Measurements from ENCODE around the gene EFCAB5.
"Not testable (repeated sequence)": the region's sequence is repeated elsewhere in the genome, so short reads cannot be mapped to it uniquely, and the experiment has no call there.

Gene EFCAB5

DNA sequence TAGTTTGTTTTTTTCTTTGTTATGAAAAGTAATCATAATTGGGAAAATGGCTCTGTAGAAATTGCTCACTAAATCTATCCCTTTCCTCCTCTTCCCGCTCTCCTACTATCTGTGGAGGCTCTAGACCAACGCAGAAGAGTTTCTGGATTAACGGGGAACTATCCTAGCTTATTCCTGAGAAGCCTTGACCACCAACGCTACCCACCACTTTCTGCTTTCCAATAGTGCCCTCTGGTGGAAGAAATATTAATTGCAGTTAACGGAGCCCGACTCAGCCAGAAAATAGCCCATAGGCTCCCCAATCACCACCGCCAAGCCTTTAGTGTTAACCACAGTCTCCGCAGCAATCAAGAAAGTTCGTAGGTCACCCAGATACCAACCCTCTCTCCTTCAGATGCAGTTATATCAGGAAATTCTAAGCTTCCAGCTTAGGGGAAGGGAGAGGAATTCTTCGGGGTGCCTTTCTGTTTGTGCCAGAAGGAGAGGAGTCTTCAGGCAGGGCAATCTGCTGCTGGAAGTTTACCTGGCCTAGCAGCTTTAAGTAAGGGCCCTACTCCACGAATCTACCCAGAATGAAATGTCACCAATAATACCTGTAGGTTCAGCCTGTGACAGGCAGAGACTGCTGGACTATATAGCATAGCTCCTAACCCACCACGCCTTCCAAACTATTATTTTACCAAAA is 152.2 kb downstream of the EFCAB5 start:
- peak in 1 of 2 donors; percentile 35 for DNase-seq (ENCODE audit: low read depth in 1 of 2, low spot score in 1 of 2)

DNA sequence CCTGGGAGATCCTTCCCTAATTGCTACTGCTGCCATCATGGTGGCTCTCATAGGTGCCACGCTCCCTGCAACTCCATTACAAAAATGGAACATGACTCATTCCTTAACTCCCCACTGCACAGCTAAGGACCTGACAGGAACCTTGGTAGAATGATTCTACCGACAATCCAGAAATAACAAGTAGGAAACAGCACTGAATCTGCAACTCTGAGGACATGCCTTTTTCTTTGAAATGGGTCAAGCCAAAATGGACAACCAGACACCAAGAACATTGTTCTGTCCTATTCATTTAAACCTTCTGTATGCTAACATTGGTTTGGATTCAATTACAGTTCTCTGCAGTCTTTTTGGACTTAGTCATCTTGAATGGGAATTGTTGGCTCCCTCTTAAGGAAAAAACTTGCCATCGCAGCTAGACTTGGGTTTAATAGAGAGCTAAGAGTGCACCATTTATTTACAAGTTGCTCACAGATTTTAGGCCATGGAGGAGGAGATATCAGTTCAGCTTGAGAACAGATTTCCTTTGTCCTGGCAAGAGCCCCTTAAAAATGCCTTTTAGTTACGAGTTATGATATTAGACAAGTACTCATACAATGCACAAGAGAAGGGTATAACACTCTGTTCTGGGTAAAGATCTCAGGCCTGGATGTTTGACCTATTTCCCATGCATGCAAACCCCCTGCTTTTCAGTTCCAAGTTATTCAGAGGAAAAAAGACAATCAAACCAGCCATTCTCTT is 154.2 kb downstream of the EFCAB5 start:
- DNase-seq (ENCODE audit: low read depth in 1 of 2, low spot score in 1 of 2) = no peak

DNA sequence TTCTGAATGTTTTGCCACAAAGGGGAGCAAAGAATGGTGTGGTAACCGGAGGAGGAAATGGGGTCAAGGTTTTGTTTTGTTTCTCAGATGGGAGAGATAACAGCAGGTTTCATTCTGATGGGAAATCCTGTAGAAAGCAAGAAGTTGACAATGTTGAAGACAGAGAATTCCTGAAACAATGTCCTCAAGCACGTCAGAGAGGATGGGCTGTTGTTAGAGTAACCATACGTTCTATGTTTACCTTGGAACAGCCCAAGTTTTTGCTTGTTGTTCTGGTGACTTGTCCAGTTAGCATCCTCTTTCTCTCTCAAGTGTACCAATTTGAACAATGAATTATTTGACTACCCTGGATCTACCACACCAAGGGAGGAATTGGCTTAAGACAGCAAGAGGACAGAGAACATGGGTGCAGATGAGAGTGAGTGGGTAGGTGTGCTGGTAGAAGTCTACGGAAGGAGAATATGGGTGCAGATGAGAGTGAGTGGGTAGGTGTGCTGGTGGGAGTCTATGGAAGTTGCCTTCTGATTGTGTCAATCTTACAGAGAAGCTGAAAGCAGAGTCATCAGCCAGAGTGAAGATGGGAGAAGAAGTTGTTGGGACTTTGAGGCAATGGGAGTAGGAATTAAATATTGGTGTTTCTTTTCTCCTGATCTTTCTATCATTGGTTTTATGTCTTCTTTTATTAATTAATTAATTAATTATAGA is 160.4 kb downstream of the EFCAB5 start:
- DNase-seq (ENCODE audit: low read depth in 1 of 2, low spot score in 1 of 2) = no peak

DNA sequence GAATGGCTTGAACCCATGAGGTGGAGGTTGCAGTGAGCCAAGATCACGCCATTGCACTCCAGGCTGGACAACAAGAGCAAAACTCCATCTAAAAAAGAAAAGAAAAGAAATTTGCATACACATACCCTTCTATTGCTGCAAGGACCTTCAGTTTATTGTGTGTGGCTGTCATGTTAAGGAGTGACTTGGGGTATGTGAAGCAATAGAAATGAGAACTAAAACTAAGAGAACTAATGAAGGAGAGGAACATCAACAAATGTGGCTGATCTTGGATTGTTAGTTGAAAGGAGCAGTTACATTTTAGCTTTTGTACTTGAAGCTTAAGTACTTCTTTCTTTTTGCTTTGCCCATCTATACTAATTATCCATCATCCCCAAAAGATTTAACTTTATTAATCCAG is 162.5 kb downstream of the EFCAB5 start:
- DNase-seq (ENCODE audit: low read depth in 1 of 2, low spot score in 1 of 2) = no peak

DNA sequence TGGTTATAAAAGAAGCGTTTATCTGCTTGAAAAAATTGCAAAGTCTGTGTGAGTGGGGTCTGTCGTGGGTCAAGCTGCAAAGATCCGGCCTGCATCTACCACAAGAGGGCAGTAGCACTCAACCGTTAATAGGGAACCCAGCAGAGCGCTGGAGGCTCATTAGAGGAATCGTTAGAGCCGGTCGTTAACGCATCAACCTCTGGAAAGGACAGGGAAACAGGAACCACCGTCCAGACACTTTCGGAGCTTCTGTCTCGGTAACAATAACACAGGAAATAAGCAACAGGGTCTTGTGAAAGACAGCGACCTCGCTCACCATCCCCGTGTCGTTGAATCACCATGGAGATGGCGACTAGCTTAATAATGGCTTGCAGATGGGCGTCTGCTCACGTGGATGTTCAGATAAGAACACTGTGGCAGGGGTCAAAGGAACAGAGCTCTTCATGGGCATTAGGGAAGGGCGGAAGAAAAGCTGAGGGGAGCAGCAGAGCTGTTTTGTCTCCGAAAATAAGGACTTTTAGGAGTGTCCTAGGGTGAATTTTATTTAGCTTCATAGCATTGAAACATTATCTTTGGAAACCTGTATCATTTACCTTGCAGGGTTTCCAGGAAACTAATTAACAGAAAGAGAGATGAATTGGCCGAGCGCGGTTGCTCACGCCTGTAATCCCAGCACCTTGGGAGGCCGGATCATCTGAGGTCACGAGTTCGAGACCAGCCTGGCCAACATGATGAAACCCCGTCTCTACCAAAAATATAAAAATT is 163.3 kb downstream of the EFCAB5 start:
- DNase-seq (ENCODE audit: low read depth in 1 of 2, low spot score in 1 of 2) = peak; percentile 44 to 66

DNA sequence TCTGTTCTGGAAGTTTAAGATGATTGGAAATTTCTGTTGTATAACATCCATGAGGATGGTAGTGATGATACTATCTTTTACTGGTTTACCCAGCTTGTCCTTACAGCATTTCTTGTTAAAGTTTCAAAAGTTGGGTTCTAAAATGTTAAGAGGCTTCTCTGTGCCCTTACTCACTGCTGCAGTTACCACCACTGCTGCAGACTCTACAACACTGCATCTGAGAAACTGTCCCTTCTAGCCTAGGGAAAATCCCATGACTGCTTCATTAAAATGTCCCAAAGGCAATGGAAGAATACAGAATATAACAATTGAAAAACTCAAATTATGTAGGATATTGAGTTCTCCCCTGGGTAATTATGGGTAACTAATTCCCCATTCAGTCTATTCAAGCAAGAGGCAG is 171.4 kb downstream of the EFCAB5 start:
- no peak for DNase-seq (ENCODE audit: low read depth in 1 of 2, low spot score in 1 of 2)

DNA sequence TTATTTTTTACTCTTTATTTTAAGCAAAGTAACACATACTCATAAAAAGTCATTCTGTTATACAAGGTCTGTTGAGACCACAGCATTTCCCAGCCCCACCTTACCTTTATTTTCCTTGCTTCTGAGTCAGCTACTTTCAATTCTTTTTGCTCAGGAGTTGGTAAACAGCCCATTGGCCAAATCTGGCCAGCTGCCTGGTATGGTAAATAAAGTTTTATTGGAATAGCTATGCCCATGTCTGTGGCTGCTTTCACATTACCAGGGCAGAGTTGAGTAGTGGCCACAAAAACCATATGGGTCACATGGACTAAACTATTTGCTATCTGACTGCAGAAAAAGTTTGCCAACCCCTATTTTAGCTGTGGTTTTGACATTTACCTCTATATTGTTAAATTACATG is 171.8 kb downstream of the EFCAB5 start:
- no peak for DNase-seq (ENCODE audit: low read depth in 1 of 2, low spot score in 1 of 2)

DNA sequence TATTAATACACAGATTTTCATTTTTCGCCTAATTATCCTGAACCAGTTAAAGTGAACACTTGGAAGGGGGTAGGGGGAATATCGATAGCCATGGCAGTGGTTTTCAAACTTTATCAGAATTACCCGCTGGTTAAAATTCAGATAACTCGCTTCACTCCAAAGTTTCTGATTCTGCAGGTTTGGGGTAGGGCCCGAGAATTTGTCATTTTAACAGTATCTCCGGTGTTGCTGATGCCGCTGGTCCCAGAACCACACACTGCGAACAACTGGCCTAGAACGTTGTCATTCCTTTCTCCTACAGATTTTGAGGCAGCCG is 174.9 kb downstream of the EFCAB5 start:
- no peak for DNase-seq (ENCODE audit: low read depth in 1 of 2, low spot score in 1 of 2)

DNA sequence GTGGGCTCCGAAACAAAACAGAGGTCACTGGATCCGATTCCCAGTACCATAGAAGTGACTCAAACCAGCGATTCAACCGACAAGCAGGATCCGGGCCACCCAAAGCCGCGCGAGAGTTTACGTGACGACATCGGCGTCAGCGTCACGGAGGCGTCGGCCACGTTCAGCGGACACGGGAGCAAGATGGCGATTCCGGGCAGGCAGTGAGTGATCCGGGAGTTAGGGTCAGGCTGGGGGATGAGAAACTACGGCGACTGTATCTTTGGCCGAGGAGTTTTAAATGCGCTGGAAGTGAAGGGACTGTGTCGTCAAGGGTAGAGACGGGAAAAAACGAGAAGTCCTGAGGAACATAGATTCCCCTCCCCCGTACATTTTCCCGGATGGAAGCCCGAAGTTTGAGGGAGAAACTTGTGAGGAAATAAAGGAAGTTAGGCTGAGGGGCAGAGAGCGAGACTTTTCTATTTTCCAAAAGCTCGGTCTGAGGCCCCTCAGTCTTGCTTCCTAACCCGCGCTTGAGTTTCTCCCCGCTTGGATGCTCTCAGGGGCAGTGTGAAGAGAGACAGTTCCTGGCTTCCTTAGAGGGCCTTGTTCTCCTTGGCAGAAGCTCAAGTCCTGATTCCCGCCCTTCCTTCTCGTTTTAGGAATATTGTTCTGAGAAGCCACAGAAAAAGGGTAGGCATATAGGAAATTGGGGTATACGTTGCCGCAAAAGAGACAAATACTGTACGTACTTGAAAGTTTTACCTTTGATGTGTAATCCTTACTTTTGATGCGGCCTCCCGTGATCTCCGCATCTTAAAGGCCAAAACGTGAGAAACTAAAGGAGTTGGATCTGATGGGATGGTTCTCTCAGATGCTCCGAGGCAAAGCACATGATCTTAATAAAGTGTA is 175.5 kb downstream of the EFCAB5 start, which contains the start of gene NSRP1:
Gene NSRP1 (plus strand): TSS at position 156 of the 891 bp plus-strand sequence. CDS start 28 bp downstream, at position 184.
- DNase-seq (ENCODE audit: low read depth in 1 of 2, low spot score in 1 of 2) = peak; percentile 85 to 91

DNA sequence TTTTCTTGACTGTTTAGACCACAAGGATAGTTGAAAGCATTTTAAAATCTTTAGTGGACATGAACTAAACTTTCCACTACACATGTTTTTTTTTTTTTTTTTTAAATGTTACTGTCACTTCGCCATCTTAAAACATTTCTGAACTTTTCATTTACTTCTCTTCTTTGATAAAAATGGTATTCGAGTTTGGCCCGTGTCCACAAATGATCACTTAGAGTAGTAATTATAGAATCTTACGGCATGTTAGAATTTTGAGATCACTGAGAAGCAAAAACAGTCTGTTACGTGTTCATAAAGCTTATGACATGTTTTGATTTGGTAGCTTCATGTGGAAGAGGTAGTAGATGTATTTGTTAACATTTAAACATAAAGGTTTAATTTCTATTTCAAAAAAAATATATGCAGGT is 176.2 kb downstream of the EFCAB5 start:
- no peak for DNase-seq (ENCODE audit: low read depth in 1 of 2, low spot score in 1 of 2)

DNA sequence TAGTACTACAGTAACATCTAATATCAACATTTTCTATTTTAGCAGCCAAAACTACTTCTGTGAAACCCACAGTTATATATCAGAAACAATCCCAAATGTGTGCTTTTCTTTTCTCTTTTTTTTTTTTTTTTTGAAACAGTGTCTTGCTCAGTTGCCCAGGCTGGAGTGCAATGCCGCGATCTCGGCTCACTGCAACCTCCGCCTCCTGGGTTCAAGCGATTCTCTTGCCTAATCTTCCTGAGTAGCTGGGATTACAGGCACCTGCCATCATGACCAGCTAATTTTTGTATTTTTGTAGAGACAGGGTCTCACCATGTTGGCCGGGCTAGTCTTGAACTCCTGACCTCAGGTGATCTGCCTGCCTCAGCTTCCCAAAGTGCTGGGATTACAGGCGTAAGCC is 177.2 kb downstream of the EFCAB5 start:
- not testable (repeated sequence) for DNase-seq (ENCODE audit: low read depth in 1 of 2, low spot score in 1 of 2)

DNA sequence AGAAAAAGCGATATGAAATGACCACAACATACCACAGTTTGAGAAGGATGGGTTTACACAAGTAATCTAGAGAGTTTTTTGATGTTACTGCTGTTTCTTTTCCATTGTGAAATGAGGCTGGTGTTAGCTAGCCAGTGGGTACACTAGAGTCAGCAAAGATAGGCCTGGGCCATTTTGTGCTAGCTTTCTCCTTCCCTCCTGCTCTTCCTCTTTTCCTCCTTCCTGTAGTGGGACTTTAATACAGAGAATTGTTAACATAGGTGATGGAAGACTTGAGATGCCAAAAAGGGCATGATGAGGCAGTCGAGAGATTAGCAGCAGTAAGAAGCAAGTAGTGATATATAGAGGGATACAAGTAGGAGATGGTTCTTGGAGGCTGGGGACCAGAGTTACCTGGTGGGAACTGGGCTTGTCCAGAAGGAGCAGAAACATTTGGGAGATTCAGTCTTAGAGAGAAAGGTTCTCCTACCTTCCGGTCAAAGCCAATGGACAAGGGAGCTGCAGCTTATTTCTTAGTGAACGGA is 182.9 kb downstream of the EFCAB5 start:
- DNase-seq (ENCODE audit: low read depth in 1 of 2, low spot score in 1 of 2) = no peak

DNA sequence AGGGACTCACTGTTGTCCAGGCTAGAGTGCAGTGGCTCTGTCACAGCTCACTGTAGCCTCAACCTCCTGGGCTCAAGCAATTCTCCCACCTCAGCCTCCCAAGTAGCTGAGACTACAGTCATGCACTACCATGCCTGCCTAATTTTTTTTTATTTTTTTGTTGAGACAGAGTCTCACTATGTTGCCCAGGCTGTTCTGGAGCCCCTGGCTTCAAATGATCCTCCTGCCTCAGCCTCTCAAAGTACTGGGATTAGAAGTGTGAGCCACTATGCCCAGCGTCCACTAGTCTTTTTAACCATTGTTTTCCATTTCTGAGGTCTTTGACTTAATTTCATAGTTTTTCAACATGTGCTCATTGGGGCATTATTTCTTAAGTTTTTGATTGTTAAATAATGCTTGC is 188.7 kb downstream of the EFCAB5 start:
- DNase-seq (ENCODE audit: low read depth in 1 of 2, low spot score in 1 of 2) = no peak

DNA sequence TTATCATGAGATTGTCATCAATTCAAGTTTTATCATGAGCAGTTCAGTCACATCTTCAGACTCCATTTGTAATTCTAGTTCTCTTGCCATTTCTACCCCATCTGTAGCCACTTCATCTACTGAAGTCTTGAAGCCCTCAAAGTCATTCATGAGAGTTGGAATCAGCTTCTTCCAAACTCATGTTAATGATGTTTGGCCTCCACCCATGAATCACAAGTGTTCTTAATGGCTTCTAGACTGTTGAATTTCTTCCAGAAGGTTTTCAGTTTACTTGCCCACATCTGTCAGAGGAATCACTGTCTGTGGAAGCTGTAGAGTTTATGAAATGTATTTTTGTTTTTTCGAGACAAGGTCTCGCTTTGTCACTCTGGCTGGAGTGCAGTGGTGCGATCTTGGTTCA is 191.2 kb downstream of the EFCAB5 start:
- DNase-seq (ENCODE audit: low read depth in 1 of 2, low spot score in 1 of 2) = no peak

DNA sequence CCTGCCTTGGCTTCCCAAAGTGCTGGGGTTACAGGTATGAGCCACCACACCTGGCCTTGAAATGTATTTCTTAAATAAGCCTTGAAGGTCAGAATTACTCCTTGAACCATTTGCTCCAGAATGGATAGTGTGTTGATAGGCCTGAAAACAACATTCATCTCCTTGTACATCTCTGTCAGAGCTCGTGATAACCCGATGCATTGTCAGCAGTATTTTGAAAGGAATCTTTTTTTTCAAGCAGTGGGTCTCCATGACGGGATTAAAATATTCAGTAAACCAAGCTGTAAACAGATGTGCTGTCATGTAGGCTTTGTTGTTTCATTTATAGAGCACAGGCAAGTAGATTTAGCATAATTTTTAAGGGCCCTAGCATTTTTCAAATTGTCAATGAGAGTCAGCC is 191.8 kb downstream of the EFCAB5 start:
- no peak for DNase-seq (ENCODE audit: low read depth in 1 of 2, low spot score in 1 of 2)

DNA sequence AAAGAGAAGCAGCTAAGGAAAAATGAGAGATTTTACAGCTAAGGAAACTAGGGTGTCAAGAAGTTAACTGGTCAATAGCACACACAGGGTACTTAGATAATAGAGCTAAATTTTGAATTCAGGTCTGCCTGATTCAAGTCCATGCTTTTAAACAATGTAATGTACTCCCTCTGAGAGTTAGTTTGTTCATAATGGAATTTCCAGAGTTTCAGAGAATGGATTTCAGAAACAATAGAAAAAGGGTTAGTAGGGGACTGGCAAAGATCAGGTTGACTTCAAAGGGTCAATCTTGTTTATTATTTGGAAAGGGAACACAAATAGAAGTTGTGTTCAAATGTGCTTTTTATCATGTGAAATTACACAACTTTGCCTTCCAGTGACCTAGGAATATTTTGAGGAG is 193.1 kb downstream of the EFCAB5 start:
- DNase-seq (ENCODE audit: low read depth in 1 of 2, low spot score in 1 of 2) = no peak

DNA sequence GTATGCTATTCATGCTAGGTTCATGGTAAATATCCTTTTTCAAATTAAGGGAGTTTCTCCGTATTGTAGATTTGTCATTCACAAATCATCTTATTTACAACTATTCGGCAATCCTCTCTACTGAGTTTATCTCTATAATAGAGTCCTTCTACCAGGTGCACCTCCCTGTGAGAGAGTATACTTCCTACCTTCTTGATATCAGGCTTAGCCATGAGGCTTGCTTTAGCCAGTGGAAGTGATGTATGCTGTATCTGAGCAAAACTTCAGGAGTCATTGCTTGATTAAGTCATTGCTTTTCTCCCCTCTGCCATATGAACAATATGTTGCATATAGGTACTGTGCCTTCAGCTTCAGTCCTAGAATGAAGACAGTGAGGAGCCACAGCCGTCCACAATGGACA is 195.7 kb downstream of the EFCAB5 start:
- no peak for DNase-seq (ENCODE audit: low read depth in 1 of 2, low spot score in 1 of 2)

DNA sequence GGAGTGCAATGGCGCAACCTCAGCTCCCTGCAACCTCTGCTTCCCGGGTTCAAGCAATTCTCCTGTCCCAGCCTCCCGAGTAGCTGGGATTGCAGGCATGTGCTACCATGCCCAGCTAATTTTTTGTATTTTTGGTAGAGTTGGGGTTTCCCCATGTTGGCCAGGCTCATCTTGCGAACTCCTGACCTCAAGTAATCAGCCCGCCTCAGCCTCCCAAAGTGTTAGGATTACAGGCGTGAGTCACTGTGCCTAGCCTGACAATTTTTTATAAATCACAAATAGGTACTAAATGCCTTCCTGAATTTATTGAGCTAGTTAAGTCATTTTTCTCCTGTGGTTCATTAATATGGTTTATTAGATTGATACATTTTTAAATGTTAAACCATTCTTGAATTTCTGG is 206.4 kb downstream of the EFCAB5 start:
- DNase-seq (ENCODE audit: low read depth in 1 of 2, low spot score in 1 of 2) = not testable (repeated sequence)

DNA sequence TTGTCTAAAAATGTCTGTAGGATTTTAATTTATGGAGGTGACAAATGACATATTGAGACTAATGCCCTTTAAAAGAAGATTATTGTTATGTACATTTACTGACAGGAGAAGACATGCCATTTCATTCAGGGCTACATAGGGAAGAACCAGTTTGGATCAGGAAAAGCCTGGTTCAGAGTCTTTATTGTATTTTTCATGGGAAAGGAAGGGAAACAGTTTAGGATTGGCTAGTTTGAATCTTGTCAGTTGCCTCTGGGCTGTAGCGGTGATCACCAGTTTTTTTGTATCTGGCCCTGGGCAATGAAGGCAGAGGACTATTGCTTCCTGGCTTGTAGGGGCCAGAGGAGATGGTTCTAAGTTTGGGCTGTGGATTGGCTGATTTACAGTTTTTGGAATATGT is 206.9 kb downstream of the EFCAB5 start:
- no peak for DNase-seq (ENCODE audit: low read depth in 1 of 2, low spot score in 1 of 2)

DNA sequence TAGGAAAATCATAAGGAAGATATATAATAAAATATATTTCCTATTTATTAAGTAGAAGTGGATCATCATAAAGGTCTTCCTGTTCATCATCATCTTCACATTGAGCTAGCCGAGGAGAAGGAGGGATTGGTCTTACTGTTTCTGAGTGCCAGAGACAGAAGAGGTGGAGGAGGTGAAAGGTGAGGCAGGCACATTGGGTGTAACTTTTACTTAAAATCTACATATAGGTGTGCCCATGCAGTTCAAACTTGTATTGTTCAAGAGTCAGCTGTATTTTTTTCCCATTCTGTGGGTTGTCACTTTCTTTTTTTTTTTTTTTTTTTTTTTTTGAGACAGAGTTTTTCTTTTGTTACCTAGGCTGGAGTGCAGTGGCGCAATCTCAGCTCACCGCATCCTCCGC is 210.0 kb downstream of the EFCAB5 start:
- no peak for DNase-seq (ENCODE audit: low read depth in 1 of 2, low spot score in 1 of 2)

All from activated CD4-positive, alpha-beta T cell treated with anti-CD3 and anti-CD28 coated beads, Interleukin-2, amount 50 U/mL, for 24 hours (primary cell).